Endodermal cell (in vitro differentiated cells): Measurements from ENCODE around the gene SLC25A21. TPM values are rescaled to one million over a fixed set of nuclear protein-coding genes. Genes with fewer than 3 reads are reported as not detected.
A peak's percentile ranks its signal among the peaks of the same experiment; 100 is the strongest.

ENCODE experiments used
- DNase-seq: peaks from one replicate; pipeline ENCODE4 v3.0.0-alpha.2; 2017
- H3K27ac ChIP-seq: 2 replicates; pipeline ENCODE4 v1.5.1; 2013; ENCODE audit warnings: mild to moderate bottlenecking, low read depth, low read length, moderate library complexity
- H3K27me3 ChIP-seq: 2 replicates; pipeline ENCODE4 v1.6.1; 2013; ENCODE audit warnings: mild to moderate bottlenecking, low read length, moderate library complexity; ENCODE audit not compliant: insufficient read depth, control insufficient read depth, poor library complexity, severe bottlenecking
- H3K36me3 ChIP-seq: 2 replicates; pipeline ENCODE4 v1.7.0; 2013; ENCODE audit warnings: mild to moderate bottlenecking, low read length, moderate library complexity; ENCODE audit not compliant: control insufficient read depth, insufficient read depth
- H3K4me1 ChIP-seq: one replicate; pipeline ENCODE4 v1.7.0; 2013; ENCODE audit warnings: low read length; ENCODE audit not compliant: control insufficient read depth, insufficient read depth
- H3K4me3 ChIP-seq: 2 replicates; pipeline ENCODE4 v1.5.1; 2013; ENCODE audit warnings: mild to moderate bottlenecking, low read length, moderate library complexity
- H3K9ac ChIP-seq: 2 replicates; pipeline ENCODE4 v1.6.1; 2013; ENCODE audit warnings: mild to moderate bottlenecking, low read length, moderate library complexity; ENCODE audit not compliant: poor library complexity, severe bottlenecking; ENCODE audit errors: extremely low read depth
- H3K9me3 ChIP-seq: 2 replicates; pipeline ENCODE4 v1.6.1; 2013; ENCODE audit warnings: mild to moderate bottlenecking, low read length, moderate library complexity; ENCODE audit not compliant: control insufficient read depth
- H3K27ac Mint-ChIP-seq: 2 replicates; pipeline ENCODE4 v1.8.0; 2020; ENCODE audit warnings: mixed read lengths
- H3K27me3 Mint-ChIP-seq: 2 replicates; pipeline ENCODE4 v1.8.0; 2021; ENCODE audit warnings: mild to moderate bottlenecking, mixed read lengths; ENCODE audit not compliant: insufficient read depth
- H3K36me3 Mint-ChIP-seq: 2 replicates; pipeline ENCODE4 v1.8.0; 2020; ENCODE audit warnings: low read depth, mixed read lengths
- H3K4me1 Mint-ChIP-seq: 2 replicates; pipeline ENCODE4 v1.8.0; 2020; ENCODE audit warnings: mixed read lengths
- H3K4me3 Mint-ChIP-seq: 2 replicates; pipeline ENCODE4 v1.8.0; 2020; ENCODE audit warnings: mild to moderate bottlenecking, moderate library complexity, mixed read lengths
- H3K9me3 Mint-ChIP-seq: 2 replicates; pipeline ENCODE4 v1.8.0; 2020; ENCODE audit warnings: mild to moderate bottlenecking, mixed read lengths
- WGBS, 2 experiments: methylation state at CpG; one replicate each; pipeline versions ENCODE4 v1.1.5 to v1.1.7; 2013; ENCODE audit warnings: missing lambda C conversion rate in 2 of 2, mixed read lengths in 1 of 2; ENCODE audit not compliant: insufficient coverage in 1 of 2, insufficient read length in 1 of 2; 5-methylcytosine and 5-hydroxymethylcytosine counted together
- total RNA-seq, 2 donors: library from RNA; stranded (reverse); fragmentation: NEBNext Ultra II Directional in 1 of 2; extraction: Animal tissue kit (Norgen Biotek cat#: 25700) in 1 of 2; gene quantifications; 2 replicates in 1 of 2; 3 replicates in 1 of 2; pipeline ENCODE4 v1.2.1, GENCODE V29; 2021
- TF ChIP-seq, protein P1 (sequence below): fragments of 200-600 bp; sonication (generic); conservative IDR thresholded peaks from 2 replicates; pipeline ENCODE4 v1.5.0; 2021; ENCODE audit warnings: antibody characterized with exemption, mild to moderate bottlenecking

SLC25A21 gene
- total RNA-seq, 2 donors from 2014 or later, result 1.9 TPM

DNA sequence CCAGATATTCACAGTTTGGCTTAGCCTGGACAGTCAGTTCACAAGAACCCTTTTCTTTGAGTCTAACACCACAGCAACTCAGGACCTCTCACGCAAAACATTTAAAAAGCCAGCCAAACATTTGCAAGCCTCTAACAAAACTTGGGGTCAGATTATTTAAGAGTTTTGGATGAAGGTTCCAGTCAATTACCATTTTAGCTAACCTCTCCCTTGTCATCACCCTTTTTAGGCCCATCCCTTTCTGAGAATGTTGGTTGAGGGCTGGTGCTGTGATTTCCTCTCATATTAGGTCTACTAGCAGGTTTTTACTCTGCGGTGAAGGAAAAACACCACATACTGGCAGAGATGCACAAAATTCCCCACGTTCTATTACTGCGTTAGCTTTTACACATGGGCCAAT, 490.1 kb downstream of the SLC25A21 start:
- no peak for DNase-seq
- Histone ChIP-seq H3K27me3 (no peaks in the 10 kb centered on the region), H3K9me3 (no peaks in the 10 kb centered on the region), H3K4me3 (no peak overlapping the region), H3K4me1 (peaks cover 2% of the 10 kb centered on the region), H3K9ac (no peak overlapping the region), H3K36me3 (no peaks in the 10 kb centered on the region), H3K27ac (no peak overlapping the region)
- TF ChIP-seq, protein P1, sequence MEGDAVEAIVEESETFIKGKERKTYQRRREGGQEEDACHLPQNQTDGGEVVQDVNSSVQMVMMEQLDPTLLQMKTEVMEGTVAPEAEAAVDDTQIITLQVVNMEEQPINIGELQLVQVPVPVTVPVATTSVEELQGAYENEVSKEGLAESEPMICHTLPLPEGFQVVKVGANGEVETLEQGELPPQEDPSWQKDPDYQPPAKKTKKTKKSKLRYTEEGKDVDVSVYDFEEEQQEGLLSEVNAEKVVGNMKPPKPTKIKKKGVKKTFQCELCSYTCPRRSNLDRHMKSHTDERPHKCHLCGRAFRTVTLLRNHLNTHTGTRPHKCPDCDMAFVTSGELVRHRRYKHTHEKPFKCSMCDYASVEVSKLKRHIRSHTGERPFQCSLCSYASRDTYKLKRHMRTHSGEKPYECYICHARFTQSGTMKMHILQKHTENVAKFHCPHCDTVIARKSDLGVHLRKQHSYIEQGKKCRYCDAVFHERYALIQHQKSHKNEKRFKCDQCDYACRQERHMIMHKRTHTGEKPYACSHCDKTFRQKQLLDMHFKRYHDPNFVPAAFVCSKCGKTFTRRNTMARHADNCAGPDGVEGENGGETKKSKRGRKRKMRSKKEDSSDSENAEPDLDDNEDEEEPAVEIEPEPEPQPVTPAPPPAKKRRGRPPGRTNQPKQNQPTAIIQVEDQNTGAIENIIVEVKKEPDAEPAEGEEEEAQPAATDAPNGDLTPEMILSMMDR, result no peak
- H3K9me3 Mint-ChIP-seq, result no peaks in the 10 kb centered on the region
- no peak overlapping the region for H3K4me3 Mint-ChIP-seq
- peaks cover 42% of the 10 kb centered on the region for H3K4me1 Mint-ChIP-seq
- peaks cover 8% of the 10 kb centered on the region for H3K27me3 Mint-ChIP-seq
- no peaks in the 10 kb centered on the region for H3K36me3 Mint-ChIP-seq
- H3K27ac Mint-ChIP-seq, result no peak overlapping the region
- WGBS, 2 experiments, result 96 to 100% methylated on average over 1 to 4 of the region's 4 CpGs

GRCh38 chr14:36676236-36676635, 496.2 kb downstream of the SLC25A21 start:
- H3K27ac Mint-ChIP-seq, result no peak overlapping the region
- 17 to 32% methylated on average over 1 to 10 of the region's 10 CpGs for WGBS, 2 experiments
- TF ChIP-seq, protein P1, result no peak
- Histone ChIP-seq H3K27ac (no peak overlapping the region), H3K9ac (no peak overlapping the region), H3K4me1 (no peaks in the 10 kb centered on the region), H3K9me3 (no peaks in the 10 kb centered on the region), H3K36me3 (no peaks in the 10 kb centered on the region), H3K4me3 (no peak overlapping the region), H3K27me3 (peaks cover 8% of the 10 kb centered on the region)
- no peaks in the 10 kb centered on the region for H3K36me3 Mint-ChIP-seq
- H3K4me1 Mint-ChIP-seq, result peaks cover 16% of the 10 kb centered on the region
- H3K27me3 Mint-ChIP-seq, result peaks cover 34% of the 10 kb centered on the region
- H3K9me3 Mint-ChIP-seq, result no peaks in the 10 kb centered on the region
- peak; percentile 90 for DNase-seq
- peak overlapping the region; percentile 29 for H3K4me3 Mint-ChIP-seq

DNA sequence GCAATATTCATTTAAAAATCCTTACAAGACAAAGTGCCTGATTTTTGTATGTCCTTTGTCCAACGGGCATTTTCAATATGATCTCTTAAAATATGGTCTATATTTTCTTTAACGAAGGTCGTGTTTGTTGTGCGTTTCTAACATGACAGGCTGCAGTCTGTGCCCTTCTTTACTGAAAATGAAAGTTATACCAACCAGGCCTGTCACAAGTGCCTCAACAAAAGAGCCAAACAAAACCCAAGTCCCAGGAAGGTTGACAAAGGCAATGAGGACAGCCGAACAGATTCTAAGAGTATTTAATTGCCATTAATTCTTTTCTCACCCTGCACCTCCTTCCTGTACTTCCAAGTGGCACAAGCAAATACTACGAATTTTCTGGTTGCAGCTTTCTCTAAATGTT, 496.8 kb downstream of the SLC25A21 start:
- no peaks in the 10 kb centered on the region for H3K36me3 ChIP-seq
- H3K4me3 ChIP-seq, result no peak overlapping the region
- H3K27me3 ChIP-seq, result peaks cover 15% of the 10 kb centered on the region
- WGBS, 2 experiments, result 84 to 86% methylated on average over 4 to 6 of the region's 6 CpGs
- Mint-ChIP-seq H3K27me3 (peaks cover 39% of the 10 kb centered on the region), H3K36me3 (no peaks in the 10 kb centered on the region), H3K27ac (no peak overlapping the region), H3K4me3 (no peak overlapping the region), H3K9me3 (no peaks in the 10 kb centered on the region), H3K4me1 (peaks cover 13% of the 10 kb centered on the region)
- no peak overlapping the region for H3K27ac ChIP-seq
- no peaks in the 10 kb centered on the region for H3K4me1 ChIP-seq
- H3K9ac ChIP-seq, result no peak overlapping the region
- DNase-seq, result no peak
- H3K9me3 ChIP-seq, result no peaks in the 10 kb centered on the region
- TF ChIP-seq, protein P1, result no peak
